HG03457 (cell line): ENCODE data around the gene TRIM46.
"Not testable (repeated sequence)": the region's sequence is repeated elsewhere in the genome, so short reads cannot be mapped to it uniquely, and the experiment has no call there.

ENCODE experiments used
- ATAC-seq: cut with Tn5 transposase; IDR thresholded peaks from one replicate; pipeline ENCODE4 v1.9.1; 2021; ENCODE audit warnings: moderate number of reproducible peaks; ENCODE audit not compliant: unreplicated experiment

The TRIM46 gene

DNA sequence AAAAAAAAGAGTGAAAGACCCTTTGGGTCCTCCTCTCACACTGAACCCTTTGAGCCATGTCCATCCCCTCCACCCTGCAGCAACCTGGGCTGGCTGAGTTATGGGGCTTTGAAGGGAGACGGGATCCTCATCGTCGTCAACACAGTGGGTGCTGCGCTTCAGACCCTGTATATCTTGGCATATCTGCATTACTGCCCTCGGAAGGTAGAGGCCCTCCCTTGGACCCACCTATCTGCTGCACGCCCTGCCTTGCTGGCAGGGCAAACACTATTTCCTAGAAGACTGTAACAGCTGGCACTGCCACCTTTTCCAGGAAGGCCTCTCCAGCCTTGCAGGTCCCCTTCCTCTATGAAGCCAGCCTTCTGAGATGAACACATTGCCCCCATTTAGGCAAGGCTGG is 36.9 kb upstream of the TRIM46 start:
- no peak for ATAC-seq

- ATAC-seq, result no peak
Observed at GRCh38 chr1:155137154-155137949, 36.3 kb upstream of the TRIM46 start.

- no peak for ATAC-seq
Observed at GRCh38 chr1:155139895-155140629, 33.6 kb upstream of the TRIM46 start, which contains the start of gene DPM3. TSS of gene DPM3 (minus strand) at chr1:155140531. CDS start at chr1:155140240, 291 bp downstream.

DNA sequence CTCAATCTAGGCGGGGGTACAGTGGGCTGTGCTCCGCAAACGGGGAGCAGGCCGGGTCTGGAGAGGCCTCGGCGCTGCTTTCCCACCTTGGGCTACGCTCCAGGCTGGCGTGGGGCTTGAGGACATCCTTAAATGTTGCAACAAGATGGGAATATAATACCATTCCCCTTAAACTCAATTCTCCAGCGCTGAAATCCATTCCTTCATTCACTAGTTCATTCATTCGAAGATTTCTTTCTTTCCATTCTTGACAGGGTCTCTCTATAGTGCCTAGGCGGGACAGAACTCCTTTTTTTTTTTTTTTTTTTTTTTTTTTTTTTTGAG is 33.1 kb upstream of the TRIM46 start:
- ATAC-seq, result no peak

DNA sequence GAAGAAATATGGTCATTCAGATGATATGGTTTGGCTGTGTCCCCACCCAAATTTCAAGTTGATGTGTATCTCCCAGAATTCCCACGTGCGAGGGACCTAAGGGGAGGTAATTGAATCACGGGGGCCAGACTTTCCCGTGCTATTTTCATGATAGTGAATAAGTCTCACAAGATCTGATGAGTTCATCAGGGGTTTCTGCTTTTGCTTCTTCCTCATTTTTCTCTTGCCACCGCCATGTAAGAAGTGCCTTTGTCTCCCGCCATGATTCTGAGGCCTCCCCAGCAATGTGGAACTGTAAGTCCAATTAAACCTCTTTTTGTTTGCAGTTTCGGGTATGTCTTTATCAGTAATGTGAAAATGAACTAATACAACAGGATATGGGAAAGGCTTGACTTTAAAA is 31.9 kb upstream of the TRIM46 start:
- no peak for ATAC-seq

GRCh38 chr1:155145491-155145890 is 28.2 kb upstream of the TRIM46 start:
- ATAC-seq, result no peak

DNA sequence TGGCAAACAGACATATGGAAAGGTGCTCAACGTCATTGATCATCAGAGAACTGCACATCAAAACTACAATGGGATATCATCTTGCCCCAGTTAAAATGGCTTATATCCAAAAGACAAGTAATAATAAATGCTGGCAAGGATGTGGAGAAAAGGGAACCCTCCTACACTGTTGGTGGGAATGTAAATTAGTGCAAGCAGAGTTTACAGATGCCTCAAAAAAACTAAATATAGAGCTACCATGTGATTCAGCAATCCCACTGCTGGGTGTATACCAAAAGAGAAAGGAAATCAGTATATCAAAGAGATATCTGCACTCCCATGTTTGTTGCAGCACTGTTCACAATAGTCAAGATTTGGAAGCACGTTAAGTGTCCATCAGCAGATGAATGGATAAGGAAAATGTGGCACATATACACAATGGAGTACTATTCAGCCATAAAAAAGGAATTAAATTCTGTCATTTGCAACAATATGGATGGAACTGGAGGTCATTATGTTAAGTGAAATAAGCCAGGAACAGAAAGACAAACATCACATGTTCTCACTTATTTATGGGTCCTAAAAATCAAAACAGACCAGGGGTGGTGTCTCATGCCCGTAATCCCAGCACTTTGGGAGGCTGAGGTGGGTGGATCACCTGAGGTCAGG is 17.5 kb upstream of the TRIM46 start:
- not testable (repeated sequence) for ATAC-seq

DNA sequence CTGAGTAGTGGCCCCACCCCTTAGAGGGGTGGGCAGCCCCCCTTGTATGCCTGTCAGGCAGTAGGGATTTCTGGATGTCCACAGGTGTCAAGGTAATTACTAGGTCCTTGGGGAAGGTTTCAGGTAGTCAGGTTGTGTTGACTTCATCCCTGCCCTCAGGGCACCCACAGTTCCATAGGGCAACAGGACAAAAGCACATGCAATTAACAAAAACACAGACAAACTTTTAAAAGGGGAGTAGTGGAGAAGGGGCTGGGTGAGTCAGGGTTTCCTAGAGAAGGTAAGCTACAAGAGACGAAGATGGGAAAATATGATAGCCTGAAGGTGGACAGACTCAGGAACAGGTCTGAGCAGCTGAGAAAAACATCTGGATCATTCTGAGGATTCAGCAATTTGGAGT is 14.7 kb upstream of the TRIM46 start:
- ATAC-seq, result no peak

DNA sequence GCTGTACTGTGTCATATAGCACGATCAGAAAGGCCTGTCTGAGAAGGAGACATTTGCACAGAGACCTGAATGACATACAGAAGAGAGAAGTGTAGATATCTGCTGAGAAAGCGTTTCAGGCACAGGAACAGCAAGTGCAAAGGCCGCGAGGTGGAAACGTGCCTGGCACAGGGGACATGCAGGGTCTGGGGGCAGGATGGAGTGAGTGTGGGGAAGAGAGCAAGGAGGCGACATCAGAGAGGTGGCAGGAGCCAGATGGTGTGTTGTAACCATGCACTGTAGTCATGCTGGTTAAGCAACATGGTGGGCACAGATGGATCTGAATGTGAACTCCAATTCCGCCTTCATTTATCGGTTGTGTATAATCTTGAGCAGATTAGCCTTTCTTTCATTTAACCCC is 13.5 kb upstream of the TRIM46 start:
- no peak for ATAC-seq

- ATAC-seq, result not testable (repeated sequence)
Observed at GRCh38 chr1:155162631-155163030, 11.0 kb upstream of the TRIM46 start.

DNA sequence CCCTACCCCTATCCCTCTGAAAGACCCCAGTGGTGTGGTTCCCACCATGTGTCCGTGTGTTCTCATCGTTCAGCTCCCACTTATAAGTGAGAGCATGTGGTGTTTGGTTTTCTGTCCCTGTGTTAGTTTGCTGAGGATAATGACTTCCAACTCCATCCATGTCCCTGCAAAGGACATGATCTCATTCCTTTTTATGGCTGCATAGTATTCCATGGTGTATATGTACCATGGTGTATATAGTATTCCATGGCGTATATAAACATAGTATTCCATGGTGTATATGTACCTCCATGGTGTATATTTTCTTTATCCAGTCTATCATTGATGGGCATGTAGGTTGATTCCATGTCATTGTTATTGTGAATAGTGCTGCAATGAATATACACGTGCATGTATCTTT is 9.9 kb upstream of the TRIM46 start:
- not testable (repeated sequence) for ATAC-seq

- not testable (repeated sequence) for ATAC-seq
Observed at GRCh38 chr1:155164625-155165024, 9.0 kb upstream of the TRIM46 start.

DNA sequence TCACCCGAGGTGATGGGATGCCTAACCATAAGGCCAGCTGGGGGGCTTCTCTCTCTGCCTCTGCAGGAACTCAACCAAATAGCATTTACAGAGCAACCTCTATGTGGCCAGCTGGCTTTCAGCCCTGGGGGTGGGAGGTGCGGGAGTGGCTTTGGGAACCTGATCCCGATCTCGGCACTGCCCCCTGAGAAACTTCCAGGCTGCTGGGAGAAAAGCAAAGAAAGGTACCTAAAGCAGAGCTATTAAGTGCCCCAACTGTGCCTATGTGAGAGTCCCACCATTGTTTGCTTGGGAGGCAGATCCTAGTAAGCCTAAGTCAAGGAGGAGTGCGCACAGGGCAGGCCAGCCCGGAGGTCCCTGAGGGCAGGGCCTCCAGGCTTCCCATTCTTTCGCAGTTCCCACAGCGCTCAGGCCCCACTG is 7.6 kb upstream of the TRIM46 start:
- ATAC-seq, result no peak

GRCh38 chr1:155166471-155167165 is 7.0 kb upstream of the TRIM46 start:
- ATAC-seq, result no peak

GRCh38 chr1:155167166-155168104 is 6.2 kb upstream of the TRIM46 start:
- no peak for ATAC-seq

- ATAC-seq, result not testable (repeated sequence)
Observed at GRCh38 chr1:155168105-155168445, 5.6 kb upstream of the TRIM46 start.

DNA sequence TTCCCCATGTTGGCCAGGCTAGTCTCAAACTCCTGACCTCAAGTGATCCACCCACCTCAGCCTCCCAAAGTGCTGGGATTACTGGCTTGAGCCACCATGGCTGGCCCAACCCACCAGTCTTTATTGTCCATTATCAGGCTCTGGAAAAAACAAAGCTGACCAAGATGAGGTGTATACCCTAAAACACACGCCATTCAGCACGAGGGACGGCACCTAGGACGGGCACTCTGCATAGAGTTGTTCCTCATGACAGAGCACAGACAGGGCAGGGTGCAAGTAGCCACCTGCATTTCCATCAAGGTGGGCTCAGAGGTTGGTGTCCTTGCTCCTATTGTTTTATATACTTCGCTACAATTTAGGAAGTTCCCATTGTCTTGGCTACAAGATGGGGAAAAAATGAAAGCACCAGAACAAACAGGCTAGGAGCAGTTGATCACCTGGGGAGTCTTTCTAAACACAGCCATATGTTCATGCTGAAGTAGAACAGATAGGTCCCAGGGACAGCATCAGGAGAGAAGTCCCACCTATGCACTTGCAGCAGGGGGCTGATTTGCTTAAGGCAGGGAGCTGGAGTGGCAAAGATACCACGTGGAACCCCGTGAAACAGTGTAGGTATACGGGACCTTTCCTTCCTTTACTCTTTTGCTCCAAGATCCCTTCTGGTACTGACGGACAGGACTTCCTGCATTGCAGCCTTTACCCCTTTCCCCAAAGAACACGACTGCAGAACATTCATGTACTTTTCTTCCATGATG is 5.0 kb upstream of the TRIM46 start:
- no peak for ATAC-seq

GRCh38 chr1:155169541-155169940 is 4.1 kb upstream of the TRIM46 start:
- no peak for ATAC-seq

- no peak for ATAC-seq
Observed at GRCh38 chr1:155170101-155170785, 3.4 kb upstream of the TRIM46 start.
